ENCODE results near the gene HSPA9.
A peak's percentile ranks its signal among the peaks of the same experiment; 100 is the strongest.

Gene HSPA9

GRCh38 chr5:138528744-138529469 is 46.3 kb downstream of the HSPA9 start:
- DNase-seq (ENCODE audit: low read depth): no peak
- TF ChIP-seq, protein P1, sequence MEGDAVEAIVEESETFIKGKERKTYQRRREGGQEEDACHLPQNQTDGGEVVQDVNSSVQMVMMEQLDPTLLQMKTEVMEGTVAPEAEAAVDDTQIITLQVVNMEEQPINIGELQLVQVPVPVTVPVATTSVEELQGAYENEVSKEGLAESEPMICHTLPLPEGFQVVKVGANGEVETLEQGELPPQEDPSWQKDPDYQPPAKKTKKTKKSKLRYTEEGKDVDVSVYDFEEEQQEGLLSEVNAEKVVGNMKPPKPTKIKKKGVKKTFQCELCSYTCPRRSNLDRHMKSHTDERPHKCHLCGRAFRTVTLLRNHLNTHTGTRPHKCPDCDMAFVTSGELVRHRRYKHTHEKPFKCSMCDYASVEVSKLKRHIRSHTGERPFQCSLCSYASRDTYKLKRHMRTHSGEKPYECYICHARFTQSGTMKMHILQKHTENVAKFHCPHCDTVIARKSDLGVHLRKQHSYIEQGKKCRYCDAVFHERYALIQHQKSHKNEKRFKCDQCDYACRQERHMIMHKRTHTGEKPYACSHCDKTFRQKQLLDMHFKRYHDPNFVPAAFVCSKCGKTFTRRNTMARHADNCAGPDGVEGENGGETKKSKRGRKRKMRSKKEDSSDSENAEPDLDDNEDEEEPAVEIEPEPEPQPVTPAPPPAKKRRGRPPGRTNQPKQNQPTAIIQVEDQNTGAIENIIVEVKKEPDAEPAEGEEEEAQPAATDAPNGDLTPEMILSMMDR (conservative IDR thresholded peaks at IDR 0.05; ENCODE audit: low read length): no peak
- H3K4me3 ChIP-seq (ENCODE audit: low read length): no peak overlapping the region

DNA sequence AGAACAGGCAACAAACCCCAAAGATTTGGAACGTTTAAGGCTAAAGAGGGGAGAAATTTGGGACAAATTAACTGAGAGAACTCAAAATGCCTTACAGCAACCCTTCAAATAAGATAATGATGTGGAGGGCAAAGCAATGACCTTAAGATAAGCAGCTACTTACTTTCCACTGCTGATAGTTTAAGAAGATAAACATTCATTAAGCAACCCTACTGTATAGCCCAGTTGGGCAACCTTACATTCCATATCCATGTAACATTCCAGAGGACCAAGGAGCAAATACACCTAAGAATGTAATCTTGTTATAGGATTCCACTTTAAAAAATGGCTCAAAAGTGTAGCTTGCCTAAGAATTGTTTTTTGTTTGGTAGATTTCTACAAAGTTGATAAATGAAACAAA is 47.0 kb downstream of the HSPA9 start:
- DNase-seq (ENCODE audit: low read depth): no peak
- no peak overlapping the region for H3K4me3 ChIP-seq (ENCODE audit: low read length)
- TF ChIP-seq, protein P1 (conservative IDR thresholded peaks at IDR 0.05; ENCODE audit: low read length): no peak

DNA sequence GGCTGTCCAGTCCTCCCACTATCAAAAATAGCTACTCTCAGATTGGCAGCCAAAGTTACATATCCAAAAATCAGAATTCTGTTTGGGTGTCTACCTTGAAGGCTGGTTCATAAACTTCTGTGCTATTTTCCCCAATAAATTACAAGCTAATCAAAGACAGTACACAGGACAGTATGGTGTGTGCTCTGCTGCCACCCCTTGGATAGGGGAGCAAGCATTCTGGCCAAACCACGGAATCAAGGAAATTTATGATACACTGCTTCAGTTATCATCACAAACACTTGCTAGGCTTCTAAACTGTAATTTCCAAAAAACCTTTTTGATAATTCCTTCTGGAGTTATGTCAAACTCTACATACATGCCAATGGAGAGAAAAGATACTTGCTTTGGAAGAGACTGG is 48.0 kb downstream of the HSPA9 start:
- no peak for DNase-seq (ENCODE audit: low read depth)
- no peak overlapping the region for H3K4me3 ChIP-seq (ENCODE audit: low read length)
- TF ChIP-seq, protein P1 (conservative IDR thresholded peaks at IDR 0.05; ENCODE audit: low read length): peak; percentile 37

- TF ChIP-seq, protein P1 (conservative IDR thresholded peaks at IDR 0.05; ENCODE audit: low read length): no peak
- DNase-seq (ENCODE audit: low read depth): no peak
- H3K4me3 ChIP-seq (ENCODE audit: low read length): no peak overlapping the region
Measured at GRCh38 chr5:138523406-138523805, 51.8 kb downstream of the HSPA9 start.

DNA sequence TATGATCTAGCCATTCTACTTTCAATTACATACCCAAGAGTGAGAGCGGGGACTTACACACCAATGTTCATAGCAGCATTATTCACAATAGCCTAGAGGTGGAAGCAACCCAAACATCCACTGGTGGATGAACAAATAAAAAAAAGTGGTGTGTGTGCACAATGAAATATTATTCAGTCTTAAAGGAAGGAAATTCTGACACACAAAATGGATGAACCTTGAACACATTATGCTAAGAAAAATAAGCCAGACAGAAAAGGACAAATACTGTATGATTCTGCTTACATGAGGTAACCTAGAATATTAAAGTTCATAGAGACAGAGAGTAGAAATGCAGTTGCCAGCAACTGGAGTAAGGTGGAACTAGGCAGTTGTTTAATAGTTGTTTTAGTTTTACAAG is 54.2 kb downstream of the HSPA9 start:
- no peak overlapping the region for H3K4me3 ChIP-seq (ENCODE audit: low read length)
- TF ChIP-seq, protein P1 (conservative IDR thresholded peaks at IDR 0.05; ENCODE audit: low read length): no peak
- no peak for DNase-seq (ENCODE audit: low read depth)

GRCh38 chr5:138517437-138517836 is 57.8 kb downstream of the HSPA9 start:
- TF ChIP-seq, protein P1 (conservative IDR thresholded peaks at IDR 0.05; ENCODE audit: low read length): no peak
- no peak overlapping the region for H3K4me3 ChIP-seq (ENCODE audit: low read length)
- DNase-seq (ENCODE audit: low read depth): no peak

- no peak for DNase-seq (ENCODE audit: low read depth)
- TF ChIP-seq, protein P1 (conservative IDR thresholded peaks at IDR 0.05; ENCODE audit: low read length): no peak
- H3K4me3 ChIP-seq (ENCODE audit: low read length): no peak overlapping the region
Measured at GRCh38 chr5:138515556-138516245, 59.5 kb downstream of the HSPA9 start.
